Sigmoid colon (tissue), 7 donors: ENCODE measurements around the gene CRISPLD2. TPM values are rescaled to one million over a fixed set of nuclear protein-coding genes. Genes with fewer than 3 reads are reported as not detected.

Source experiments
- DNase-seq: peaks from one replicate; pipeline ENCODE4 v3.0.0-alpha.2; 2019
- H3K27ac ChIP-seq, 4 donors: fragments of 200-600 bp; sonication (generic); one replicate each; pipeline ENCODE4 v1.5.1; 2016 to 2019; ENCODE audit warnings: mild to moderate bottlenecking in 1 of 4
- H3K27me3 ChIP-seq, 3 donors: fragments of 200-600 bp; sonication (generic); one replicate each; pipeline ENCODE4 v1.5.1; 2019; ENCODE audit warnings: mild to moderate bottlenecking in 1 of 3
- H3K36me3 ChIP-seq, 4 donors: fragments of 200-600 bp; sonication (generic); one replicate each; pipeline ENCODE4 v1.5.1; 2016 to 2019
- H3K4me1 ChIP-seq, 4 donors: fragments of 200-600 bp; sonication (generic); one replicate each; pipeline ENCODE4 v1.5.1; 2017 to 2019
- H3K4me3 ChIP-seq, 4 donors: fragments of 200-600 bp; sonication (generic); one replicate each; pipeline ENCODE4 v1.5.1; 2017 to 2019; ENCODE audit warnings: mild to moderate bottlenecking in 2 of 4, moderate library complexity in 1 of 4
- H3K9me3 ChIP-seq, 4 donors: fragments of 200-600 bp in 3 of 4; sonication (generic) in 3 of 4; one replicate each; pipeline versions ENCODE4 v1.5.1 to v1.6.1; 2013 to 2019
- CTCF ChIP-seq, 4 experiments: fragments of 450-650 bp in 3 of 4; fragments of 200-600 bp in 1 of 4; IDR thresholded peaks; one replicate each; pipeline ENCODE4 v1.5.1; 2016 to 2019; ENCODE audit warnings: antibody characterized with exemption in 4 of 4, mild to moderate bottlenecking in 3 of 4, moderate library complexity in 2 of 4
- EP300 ChIP-seq, 4 donors: sonication (generic); formaldehyde crosslinking; IDR thresholded peaks; one replicate each; pipeline ENCODE4 v1.6.1; 2017; ENCODE audit warnings: antibody characterized with exemption in 4 of 4
- POLR2A ChIP-seq, 2 donors: fragments of 450-650 bp; IDR thresholded peaks; one replicate each; pipeline ENCODE4 v1.6.1; 2016; ENCODE audit warnings: antibody characterized with exemption in 2 of 2, mild to moderate bottlenecking in 2 of 2, moderate library complexity in 2 of 2
- POLR2AphosphoS5 ChIP-seq, 4 donors: sonication (generic); formaldehyde crosslinking; IDR thresholded peaks; one replicate each; pipeline ENCODE4 v1.6.1; 2017; ENCODE audit warnings: antibody characterized with exemption in 4 of 4
- WGBS, 2 donors: extraction: QIAGEN DNeasy Blood & Tissue Kit; methylation state at CpG; one replicate each; pipeline ENCODE4 v1.1.7; 2013; 5-methylcytosine and 5-hydroxymethylcytosine counted together
- intact Hi-C: fragments of 100-400 bp; cut with DNase I; formaldehyde crosslinking; loops from one replicate; pipeline ENCODE4 v1.15.1; 2023
- polyA plus RNA-seq, 3 donors: library from polyadenylated mRNA; stranded (reverse); fragments of 200-250 nt; gene quantifications; one replicate each; pipeline ENCODE4 v1.2.3, GENCODE V29; 2013
- total RNA-seq, 4 donors: library from RNA; depleted of rRNA; stranded (reverse); fragments of >200 nt; gene quantifications; one replicate each; pipeline ENCODE4 v1.1.0, GENCODE V29; 2016
- donor health status: healthy with polysubstance abuse.
- donor health status: Bipolar disorder and iron deficiency.
- donor health status: healthy.

Gene CRISPLD2
- total and polyA plus RNA-seq, 7 donors = 3.0 to 545 (median 140) TPM

- TF ChIP-seq POLR2A (IDR thresholded peaks at IDR 0.05) = peak in 1 of 2 donors; percentile 19
- no peak for TF ChIP-seq CTCF (IDR thresholded peaks at IDR 0.05)
- TF ChIP-seq POLR2AphosphoS5 (IDR thresholded peaks at IDR 0.05) = peak; percentile 83 to 95 (median 83)
- peak; percentile 60 to 98 (median 84) for TF ChIP-seq EP300 (IDR thresholded peaks at IDR 0.05)
- H3K27me3 ChIP-seq = no peaks in the 10 kb centered on the region
- 79 to 83% methylated on average over 22 of the region's 22 CpGs for WGBS, 2 donors
- no peaks in the 10 kb centered on the region for H3K36me3 ChIP-seq
- peak; percentile 97 for DNase-seq
- no peaks in the 10 kb centered on the region for H3K9me3 ChIP-seq
- H3K4me3 ChIP-seq = peak overlapping the region; percentile 21 to 39 (median 26)
- intact Hi-C loops = loop anchor here (2.0 kb wide), 1 partner anchor 39 kb away; no protein-coding TSS in a partner anchor
- peak overlapping the region; percentile 74 to 85 (median 80) for H3K27ac ChIP-seq
- peaks cover 0 to 19% (median 17%) of the 10 kb centered on the region in 4 donors for H3K4me1 ChIP-seq
These were observed 24.3 kb upstream of the CRISPLD2 start for GRCh38 chr16:84795329-84796053.

GRCh38 chr16:84800158-84800978 lies 19.4 kb upstream of the CRISPLD2 start:
- H3K27ac ChIP-seq = no peak overlapping the region
- no peak for DNase-seq
- H3K4me1 ChIP-seq = peaks cover 0 to 6% (median 5%) of the 10 kb centered on the region in 4 donors
- no peaks in the 10 kb centered on the region for H3K36me3 ChIP-seq
- H3K27me3 ChIP-seq = no peaks in the 10 kb centered on the region
- no peaks in the 10 kb centered on the region for H3K9me3 ChIP-seq
- intact Hi-C loops = no loop called here
- H3K4me3 ChIP-seq = no peak overlapping the region
- 79% methylated on average over 8 of the region's 8 CpGs for WGBS, 2 donors
- TF ChIP-seq CTCF (IDR thresholded peaks at IDR 0.05) = no peak
- TF ChIP-seq EP300 (IDR thresholded peaks at IDR 0.05) = no peak
- no peak for TF ChIP-seq POLR2AphosphoS5 (IDR thresholded peaks at IDR 0.05)
- no peak for TF ChIP-seq POLR2A (IDR thresholded peaks at IDR 0.05)

DNA sequence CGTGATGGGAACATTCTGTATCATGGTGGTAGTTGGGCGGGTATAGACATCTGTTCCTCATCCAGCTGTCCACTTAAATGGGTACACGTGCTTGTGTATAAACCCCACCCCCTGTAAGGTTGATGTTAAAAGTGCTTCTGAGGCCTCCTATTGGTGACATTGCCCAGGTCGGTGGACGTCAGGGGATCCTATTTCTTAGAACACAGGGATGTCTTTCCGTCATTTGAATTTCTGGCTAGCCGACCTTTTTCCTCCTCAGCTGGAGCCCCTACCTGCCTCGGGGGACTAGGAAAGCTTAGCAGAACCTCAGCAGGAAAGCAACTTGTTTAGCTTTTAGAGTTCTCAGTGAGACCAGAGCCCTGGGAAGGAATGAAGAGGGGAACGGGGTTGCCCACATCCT lies 16.6 kb upstream of the CRISPLD2 start:
- WGBS, 2 donors = 82 to 85% methylated on average over 9 of the region's 9 CpGs
- intact Hi-C loops = no loop called here
- Histone ChIP-seq H3K9me3 (no peaks in the 10 kb centered on the region), H3K4me1 (peaks cover 0 to 8% (median 0%) of the 10 kb centered on the region in 4 donors), H3K4me3 (no peak overlapping the region), H3K27ac (no peak overlapping the region), H3K36me3 (no peaks in the 10 kb centered on the region), H3K27me3 (no peaks in the 10 kb centered on the region)
- no peak for DNase-seq
- TF ChIP-seq POLR2A (IDR thresholded peaks at IDR 0.05) (no peak), CTCF (IDR thresholded peaks at IDR 0.05) (no peak), POLR2AphosphoS5 (IDR thresholded peaks at IDR 0.05) (no peak), EP300 (IDR thresholded peaks at IDR 0.05) (no peak)

- Histone ChIP-seq H3K27me3 (no peaks in the 10 kb centered on the region), H3K9me3 (no peaks in the 10 kb centered on the region), H3K4me3 (no peak overlapping the region), H3K27ac (no peak overlapping the region), H3K4me1 (peaks cover 0 to 8% (median 0%) of the 10 kb centered on the region in 4 donors), H3K36me3 (no peaks in the 10 kb centered on the region)
- no peak for DNase-seq
- intact Hi-C loops = no loop called here
- WGBS, 2 donors = 91 to 94% methylated on average over 10 of the region's 10 CpGs
- TF ChIP-seq POLR2AphosphoS5 (IDR thresholded peaks at IDR 0.05) (no peak), CTCF (IDR thresholded peaks at IDR 0.05) (no peak), POLR2A (IDR thresholded peaks at IDR 0.05) (no peak), EP300 (IDR thresholded peaks at IDR 0.05) (no peak)
These were observed 15.5 kb upstream of the CRISPLD2 start for GRCh38 chr16:84804326-84804725.
